T47D (cell line): ENCODE results near the gene C19orf44.

Source experiments
- DNase-seq, 2 experiments: peaks; one replicate each; pipeline versions ENCODE4 v3.0.0 to v3.0.0-alpha.2; 2011 to 2012; ENCODE audit warnings: low read depth in 1 of 2, low spot score in 1 of 2
- JUND ChIP-seq: IDR thresholded peaks from 2 replicates; pipeline ENCODE4 v1.6.1; 2012; ENCODE audit warnings: low read depth
- in situ Hi-C: cut with HindIII; loops from 2 replicates; pipeline ENCODE4 v1.10.0; 2016; ENCODE audit warnings: low sequenced_read_pairs, low pct_unique_long_range_greater_than_20kb

C19orf44 gene

DNA sequence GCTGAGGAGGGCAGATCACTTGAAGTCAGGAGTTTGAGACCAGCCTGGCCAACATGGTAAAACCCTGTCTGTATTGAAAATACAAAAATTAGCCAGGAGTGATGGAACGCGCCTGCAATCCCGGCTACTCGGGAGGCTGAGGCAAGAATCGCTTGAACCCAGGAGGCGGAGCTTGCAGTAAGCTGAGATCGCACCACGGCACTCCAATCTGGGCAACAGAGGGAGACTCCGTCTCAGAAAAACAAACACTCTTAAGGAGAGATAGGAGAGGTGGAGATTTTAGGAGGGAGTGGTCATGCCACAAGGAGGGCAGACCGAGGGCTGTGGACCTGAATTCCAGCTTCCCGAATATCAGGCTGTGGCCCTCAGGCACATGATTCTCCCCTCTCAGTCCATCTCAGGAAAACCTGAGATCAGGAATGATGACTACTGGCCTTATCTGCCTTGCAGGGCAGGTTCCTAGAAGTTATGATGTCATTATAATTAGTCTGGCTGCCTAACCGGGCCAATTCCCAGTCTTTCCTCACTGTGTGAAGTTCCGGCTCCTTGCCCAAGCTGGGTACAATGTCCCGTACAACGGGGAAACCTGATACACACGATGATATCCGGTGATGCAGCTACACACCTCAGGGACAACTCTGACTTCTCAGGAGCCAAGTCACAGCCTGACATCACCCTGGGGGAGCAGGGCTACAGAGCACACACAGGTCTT lies 73.6 kb downstream of the C19orf44 start:
- no peak for DNase-seq
- in situ Hi-C loops, result no loop called here
- no peak for TF ChIP-seq JUND
